H1 (cell line): Measurements from ENCODE around the gene DVL2. TPM values are rescaled to one million over a fixed set of nuclear protein-coding genes. Genes with fewer than 3 reads are reported as not detected.

Experiments used
- CHD1 ChIP-seq: IDR thresholded peaks from 2 replicates; pipeline ENCODE4 v1.6.1; 2012; ENCODE audit warnings: low read depth, low read length, improper control_type of control experiment
- EGR1 ChIP-seq: IDR thresholded peaks from 2 replicates; pipeline ENCODE4 v1.6.1; 2011; ENCODE audit warnings: low read depth, low read length, borderline replicate concordance
- FOSL1 ChIP-seq: IDR thresholded peaks from 2 replicates; pipeline ENCODE4 v1.6.1; 2011; ENCODE audit warnings: mild to moderate bottlenecking, low read depth, low read length, moderate library complexity; ENCODE audit not compliant: insufficient read depth
- GABPA ChIP-seq: IDR thresholded peaks from 2 replicates; pipeline ENCODE4 v1.6.1; 2011; ENCODE audit warnings: mild to moderate bottlenecking, low read length, moderate library complexity, borderline replicate concordance; ENCODE audit not compliant: insufficient read depth
- KDM5A ChIP-seq: fragments of 200-600 bp; IDR thresholded peaks from 2 replicates; pipeline ENCODE4 v1.7.1; 2012; ENCODE audit warnings: mild to moderate bottlenecking, low read length, inconsistent platforms, mixed read lengths
- MAFK ChIP-seq: IDR thresholded peaks from 2 replicates; pipeline ENCODE4 v1.6.1; 2012; ENCODE audit warnings: low read depth, mild to moderate bottlenecking, improper control_type of control experiment, low read length
- MAX ChIP-seq: IDR thresholded peaks from 2 replicates; pipeline ENCODE4 v1.6.1; 2012; ENCODE audit warnings: inconsistent platforms
- NANOG ChIP-seq: IDR thresholded peaks from 2 replicates; pipeline ENCODE4 v1.6.1; 2011; ENCODE audit warnings: low read length, low read depth, mild to moderate bottlenecking, inconsistent platforms; ENCODE audit not compliant: insufficient read depth, poor library complexity, severe bottlenecking
- POLR2A ChIP-seq, 2 experiments: IDR thresholded peaks; 1 replicate in 1 of 2; 2 replicates in 1 of 2; pipeline ENCODE4 v1.6.1; 2011; ENCODE audit warnings: low read depth in 2 of 2, low read length in 2 of 2, mild to moderate bottlenecking in 2 of 2; ENCODE audit errors: control extremely low read depth in 1 of 2
- POLR2AphosphoS5 ChIP-seq: IDR thresholded peaks from 2 replicates; pipeline ENCODE4 v1.6.1; 2011; ENCODE audit warnings: low read depth, low read length
- RFX5 ChIP-seq: IDR thresholded peaks from 2 replicates; pipeline ENCODE4 v1.6.1; 2011; ENCODE audit warnings: low read depth, low read length, improper control_type of control experiment, borderline replicate concordance
- polyA plus RNA-seq, 7 experiments: library from polyadenylated mRNA; depleted of rRNA in 3 of 7; stranded (reverse) in 5 of 7; unstranded in 2 of 7; fragments of >200 nt in 5 of 7; fragments of 200-250 nt in 2 of 7; gene quantifications; 1 replicate in 5 of 7; 2 replicates in 1 of 7; 4 replicates in 1 of 7; pipeline versions ENCODE4 v1.2.1 to v1.2.3, GENCODE V29; 2011 to 2013; ENCODE audit warnings: missing spikeins in 2 of 7, mixed read lengths in 2 of 7
- total RNA-seq: library from RNA; stranded (reverse); fragmentation: NEBNext Ultra II Directional; extraction: Animal tissue kit (Norgen Biotek cat#: 25700); gene quantifications from 2 replicates; pipeline ENCODE4 v1.2.1, GENCODE V29; 2021

The DVL2 gene
- total and polyA plus RNA-seq, 2 of the 8 experiments (the other 6 are each of a cell fraction or from before 2014, with no cell fraction given), result 19.0 to 59.6 TPM

GRCh38 chr17:7241783-7242716 is 7.7 kb upstream of the DVL2 start, which contains the start of gene GABARAP (continued):
- peak in 1 of 2 experiments; percentile 70; a peak in 1 of 3 replicates for TF ChIP-seq POLR2A (IDR thresholded peaks at IDR 0.05; ENCODE audit: control extremely low read depth in 1 of 2, low read depth in 2 of 2, low read length in 2 of 2)
- TF ChIP-seq GABPA, result no peak
- TF ChIP-seq NANOG, result no peak
- TF ChIP-seq EGR1, result peak; percentile 71; the same call in 1 of the 2 replicates
- TF ChIP-seq CHD1, result no peak
- TF ChIP-seq MAFK, result no peak
- TF ChIP-seq KDM5A, result no peak
- peak; percentile 95 for TF ChIP-seq FOSL1
- peak; percentile 11 for TF ChIP-seq POLR2AphosphoS5
- TF ChIP-seq RFX5, result no peak
- peak; percentile 49 for TF ChIP-seq MAX
